HG02678 (cell line): ENCODE results near the gene TCF7.

ENCODE experiments used
- ATAC-seq: cut with Tn5 transposase; IDR thresholded peaks from one replicate; pipeline ENCODE4 v1.9.1; 2021; ENCODE audit warnings: mild to moderate bottlenecking, moderate library complexity; ENCODE audit not compliant: unreplicated experiment

TCF7 gene

GRCh38 chr5:134088994-134089560, 25.4 kb upstream of the TCF7 start:
- ATAC-seq, result no peak

DNA sequence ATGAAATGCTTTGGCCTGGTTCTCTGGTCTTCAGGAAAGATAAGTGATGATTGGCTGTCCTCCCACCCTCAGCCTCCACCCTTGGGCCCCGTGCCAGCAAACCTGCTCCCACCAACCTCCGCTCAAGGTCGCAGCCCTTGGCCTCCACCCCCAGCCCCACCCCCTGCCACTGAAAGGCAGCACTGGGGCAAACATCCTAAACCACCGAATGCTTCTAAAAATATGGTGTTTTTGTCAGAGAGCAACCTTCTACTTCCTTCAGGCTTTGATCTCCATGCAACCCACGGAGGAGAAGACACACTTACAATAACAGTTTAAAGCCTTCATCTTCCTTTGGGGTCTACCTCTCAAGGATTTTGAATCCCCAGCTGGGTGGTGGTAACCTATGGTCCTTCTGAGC, 24.0 kb upstream of the TCF7 start:
- no peak for ATAC-seq

GRCh38 chr5:134091626-134092121, 22.8 kb upstream of the TCF7 start:
- ATAC-seq, result no peak

DNA sequence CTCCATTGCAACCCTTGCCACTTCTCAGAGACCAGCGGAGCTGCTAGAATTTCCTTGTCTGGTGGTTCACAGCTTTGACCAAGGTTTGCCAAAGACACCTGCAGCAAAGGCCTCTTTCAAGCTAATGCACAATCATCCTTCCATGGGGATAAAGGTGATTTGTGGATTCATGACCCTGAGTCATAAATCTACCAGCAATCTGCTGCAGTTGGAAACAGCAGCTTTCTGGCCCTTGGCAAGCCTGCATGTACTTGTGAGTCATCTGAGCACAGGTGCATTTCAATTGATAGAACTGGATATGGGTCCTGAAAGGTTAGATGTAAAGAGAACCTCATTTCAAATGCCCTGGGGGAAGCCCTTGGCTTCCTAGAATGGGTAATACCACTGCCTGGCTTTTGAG, 21.6 kb upstream of the TCF7 start:
- no peak for ATAC-seq

DNA sequence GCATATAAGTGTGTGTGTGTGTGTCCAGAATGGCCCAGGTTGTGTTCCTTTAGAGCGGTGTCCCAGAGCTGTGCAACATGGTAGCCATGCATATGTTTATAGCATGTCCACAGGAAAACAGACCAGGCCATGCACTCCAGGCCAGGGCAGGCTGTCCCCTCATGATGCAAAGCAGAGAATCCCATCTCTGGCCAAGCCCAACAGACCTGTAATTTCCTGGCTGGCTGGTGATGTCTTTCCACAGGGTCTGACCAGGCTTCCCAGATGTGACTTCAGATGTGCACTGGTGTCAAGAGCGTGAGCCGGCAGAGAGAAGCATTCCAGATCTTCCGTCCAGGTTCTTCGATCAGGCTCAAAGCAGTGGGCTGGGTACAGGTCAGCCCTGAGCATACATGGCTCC, 21.1 kb upstream of the TCF7 start:
- no peak for ATAC-seq

- no peak for ATAC-seq
Observed at GRCh38 chr5:134095293-134095692, 19.2 kb upstream of the TCF7 start.

- no peak for ATAC-seq
Observed at GRCh38 chr5:134095887-134096589, 18.4 kb upstream of the TCF7 start.

GRCh38 chr5:134097211-134097749, 17.2 kb upstream of the TCF7 start:
- no peak for ATAC-seq

DNA sequence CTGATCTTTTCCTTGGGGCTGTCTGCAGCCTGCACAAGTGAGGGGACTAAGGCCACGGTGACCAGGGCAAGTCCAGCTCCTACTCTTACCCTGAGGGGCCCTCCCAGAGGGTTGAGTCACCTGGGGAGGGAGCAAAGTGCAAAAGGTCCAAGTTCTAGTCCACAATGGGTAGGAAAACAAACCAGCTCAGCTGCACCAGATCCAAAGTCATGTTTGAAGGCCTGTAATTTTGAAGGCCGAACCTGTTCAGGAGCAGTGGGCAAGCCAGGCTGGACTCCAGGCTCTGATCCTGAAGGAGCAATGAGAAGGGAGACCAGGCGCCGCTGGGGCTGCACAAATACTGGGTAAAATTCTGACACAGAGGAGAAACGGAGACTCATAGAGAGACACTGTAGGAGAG, 15.8 kb upstream of the TCF7 start:
- no peak for ATAC-seq

DNA sequence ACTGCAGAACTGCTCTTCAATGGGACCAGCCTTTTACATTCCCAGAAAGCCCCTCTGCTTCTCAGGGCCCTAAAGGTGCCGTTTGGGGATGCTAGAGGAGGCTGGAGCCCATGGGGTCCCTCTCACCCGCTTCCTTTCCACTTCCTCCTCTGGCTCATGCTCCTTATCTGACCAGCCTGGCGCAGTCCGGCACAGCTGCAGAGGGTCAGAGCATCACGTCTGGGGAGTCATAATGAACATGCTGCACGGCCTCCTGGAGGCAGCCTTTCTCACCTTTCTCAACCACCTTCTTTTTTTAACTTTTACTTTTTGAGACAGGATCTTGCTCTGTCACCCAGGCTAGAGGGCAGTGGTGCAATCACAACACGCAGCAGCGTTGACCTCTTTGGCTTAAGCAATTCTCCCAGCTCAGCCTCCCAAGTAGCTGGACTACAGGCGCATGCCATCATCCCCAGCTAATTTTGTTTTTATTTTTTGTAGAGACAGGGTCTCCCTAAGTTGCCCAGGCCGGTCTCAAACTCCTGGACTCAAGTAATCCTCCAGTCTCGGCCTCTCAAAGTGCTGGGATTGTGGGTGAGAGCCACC, 15.1 kb upstream of the TCF7 start:
- ATAC-seq, result no peak

DNA sequence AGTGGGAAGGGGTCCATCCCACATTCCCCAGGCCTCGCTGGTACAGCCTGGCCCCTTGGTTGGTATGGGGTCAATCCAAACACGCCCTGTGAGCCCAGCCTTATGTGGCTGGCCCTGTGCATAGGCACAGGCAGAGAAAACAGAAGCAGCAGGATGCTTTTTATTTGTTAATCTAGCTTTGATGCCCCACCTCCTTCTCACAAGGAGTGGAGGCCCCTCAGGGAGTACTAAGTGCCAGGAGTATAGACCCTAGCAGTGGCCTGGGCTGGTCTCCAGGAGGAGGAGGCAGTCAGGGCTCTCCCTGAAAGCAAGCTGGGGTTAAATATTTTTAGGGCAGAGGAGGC, 14.6 kb upstream of the TCF7 start:
- no peak for ATAC-seq

DNA sequence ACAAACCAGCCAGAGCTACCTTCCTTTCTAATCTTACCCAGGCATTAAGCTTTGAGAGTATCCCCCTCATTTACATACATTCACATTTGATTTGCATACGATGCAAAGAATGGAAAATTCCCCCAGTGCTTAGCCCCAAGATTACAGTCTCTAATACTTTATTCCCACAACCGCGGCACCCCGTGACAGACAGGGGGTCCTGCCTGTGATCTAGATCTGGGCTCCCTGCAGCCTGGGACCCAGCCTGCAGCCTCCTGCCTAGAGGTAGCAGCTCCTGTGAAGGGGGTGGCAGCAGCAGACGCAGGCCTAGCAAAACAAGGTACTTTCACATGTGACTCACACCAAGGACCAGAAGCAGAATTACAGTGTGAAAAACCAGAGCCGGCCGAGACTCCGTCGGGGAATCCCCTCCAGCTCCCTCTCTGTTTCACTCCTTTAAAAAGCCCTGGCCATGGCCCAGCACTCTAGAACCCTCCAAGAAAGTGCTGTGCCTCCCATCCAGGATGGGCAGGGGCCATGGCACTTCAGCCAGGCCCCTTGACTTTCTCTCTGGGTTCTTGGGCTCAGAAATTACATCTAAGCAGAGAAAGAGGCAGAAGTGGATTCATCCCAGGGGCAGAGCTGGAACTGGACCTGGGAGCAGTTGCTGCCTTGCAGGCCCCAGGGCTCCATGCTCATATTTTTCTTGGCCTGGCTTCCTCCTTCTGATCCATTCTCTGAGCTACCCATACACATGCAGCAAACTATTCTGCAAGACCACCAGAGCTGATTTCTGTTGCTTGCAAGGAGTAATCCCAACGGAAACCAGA, 14.0 kb upstream of the TCF7 start:
- ATAC-seq, result peak; percentile 79

GRCh38 chr5:134101686-134102439, 12.6 kb upstream of the TCF7 start:
- no peak for ATAC-seq

GRCh38 chr5:134103397-134103796, 11.1 kb upstream of the TCF7 start:
- no peak for ATAC-seq

DNA sequence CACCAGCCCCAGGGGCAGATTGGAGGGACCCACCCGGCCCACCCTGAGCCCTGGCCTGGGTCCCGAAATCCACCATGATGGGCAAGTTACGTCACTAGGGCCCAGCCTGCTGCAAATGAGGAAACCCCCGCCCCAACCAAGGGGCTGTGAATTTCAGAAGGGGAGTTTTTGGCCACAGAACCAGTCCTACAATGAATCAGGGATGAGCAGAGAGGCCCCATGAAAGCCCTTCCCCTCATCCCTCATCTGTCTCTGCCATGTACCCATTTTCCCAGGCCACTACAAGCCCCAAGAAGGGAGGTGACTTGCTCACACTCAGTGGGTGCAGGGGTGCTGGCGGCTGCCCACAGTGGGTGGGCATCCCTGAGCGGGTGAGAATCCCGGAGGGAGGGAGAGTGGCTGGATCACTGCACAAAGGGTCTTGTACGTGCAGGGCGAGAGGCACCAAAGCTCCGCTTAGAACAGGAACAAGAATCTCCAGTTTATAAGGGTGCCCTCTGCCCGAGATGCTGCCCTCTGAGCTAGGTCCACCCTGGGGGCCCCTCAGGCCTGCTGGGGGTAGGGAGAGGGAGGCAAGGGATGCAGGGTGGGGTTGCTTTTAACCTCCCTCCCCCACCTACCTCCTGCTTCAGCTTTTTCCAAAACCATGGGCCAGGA, 10.4 kb upstream of the TCF7 start:
- no peak for ATAC-seq

DNA sequence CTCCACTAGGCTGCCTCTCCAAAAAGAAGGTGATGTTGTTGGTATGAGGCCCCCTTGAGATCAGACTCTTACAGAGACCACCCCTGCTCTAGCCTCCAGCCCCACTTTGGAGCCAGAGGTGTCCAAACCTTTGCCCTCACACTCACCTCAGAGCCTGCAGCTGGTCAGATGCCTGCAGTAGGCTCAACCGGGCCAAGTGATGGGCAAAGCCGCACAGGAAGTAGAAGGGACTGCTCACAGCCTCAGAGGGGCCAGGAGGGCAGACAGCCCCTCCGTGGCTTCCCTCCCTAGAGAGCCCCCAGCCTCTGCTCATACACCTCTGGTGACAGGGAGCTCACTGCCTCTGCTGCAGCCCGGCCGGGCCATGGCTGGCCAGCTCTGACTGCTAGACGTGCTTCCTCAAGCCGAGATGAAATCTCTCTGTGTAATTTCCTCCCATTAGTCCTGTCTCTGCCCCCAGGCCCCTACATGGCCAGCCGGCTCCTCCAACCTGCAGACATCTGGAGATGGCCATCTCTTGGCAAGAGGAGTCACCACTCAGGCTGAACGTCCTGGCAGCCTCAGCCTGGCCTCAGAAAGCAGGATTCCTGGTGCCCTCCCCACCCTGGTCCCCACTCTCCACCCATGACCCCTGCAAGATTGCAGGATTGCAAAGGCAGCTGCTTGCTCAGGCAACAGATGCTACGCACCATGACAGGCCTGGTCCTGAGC, 7.3 kb upstream of the TCF7 start:
- no peak for ATAC-seq

DNA sequence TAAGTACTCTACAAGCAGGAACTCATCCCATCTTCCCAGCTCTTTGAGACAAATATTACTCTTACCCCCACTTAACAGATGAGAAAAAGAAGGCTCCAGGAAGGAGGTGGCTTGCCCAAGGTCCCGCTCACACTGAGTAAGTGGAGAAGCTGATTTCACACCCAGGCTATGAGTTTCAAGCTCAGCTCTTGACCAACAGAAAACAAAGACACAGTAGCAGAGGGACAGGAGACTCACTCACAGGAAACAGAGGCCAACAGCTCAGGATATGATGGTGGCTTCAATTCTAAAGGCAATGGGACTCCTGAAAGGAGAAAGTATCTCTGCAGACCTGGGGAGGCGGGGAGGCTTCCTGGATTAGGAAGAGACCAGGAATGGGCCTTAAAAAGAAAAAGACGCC, 6.7 kb upstream of the TCF7 start:
- no peak for ATAC-seq

DNA sequence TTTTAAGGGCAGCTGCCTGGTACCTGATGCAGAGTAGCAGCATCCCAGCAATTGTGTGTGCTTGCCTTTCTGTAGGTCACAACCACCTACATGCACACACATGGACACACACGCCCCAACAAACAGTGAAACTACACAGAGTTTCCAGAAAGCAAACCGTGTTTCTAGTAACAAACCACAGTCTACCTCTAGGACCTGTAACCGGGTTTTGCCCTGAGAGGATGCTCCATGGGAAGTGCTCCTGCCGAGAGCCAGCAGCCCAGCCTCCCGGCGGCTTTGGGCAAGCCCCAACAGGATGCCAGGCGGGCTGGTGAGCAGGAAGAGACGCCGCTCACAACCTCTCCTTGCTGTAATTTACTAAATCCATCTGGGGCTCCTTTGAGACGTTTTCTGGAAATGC, 4.1 kb upstream of the TCF7 start:
- no peak for ATAC-seq

- no peak for ATAC-seq
Observed at GRCh38 chr5:134111741-134112647, 2.5 kb upstream of the TCF7 start.
